SH-SY5Y (cell line): Measurements from ENCODE around the gene GALNT13.
A peak's percentile ranks its signal among the peaks of the same experiment; 100 is the strongest.

Source experiments
- GATA2 ChIP-seq: IDR thresholded peaks from 2 replicates; pipeline ENCODE4 v1.6.1; 2011; ENCODE audit warnings: mild to moderate bottlenecking, low read depth, low read length
- GATA3 ChIP-seq: IDR thresholded peaks from 2 replicates; pipeline ENCODE4 v1.6.1; 2011; ENCODE audit warnings: low read depth, mild to moderate bottlenecking, low read length, moderate library complexity

GALNT13 gene

GRCh38 chr2:154256136-154256535, 384.4 kb downstream of the GALNT13 start:
- TF ChIP-seq GATA2 (no peak), GATA3 (no peak)

GRCh38 chr2:154259030-154259429, 387.3 kb downstream of the GALNT13 start:
- no peak for TF ChIP-seq GATA3
- no peak for TF ChIP-seq GATA2

DNA sequence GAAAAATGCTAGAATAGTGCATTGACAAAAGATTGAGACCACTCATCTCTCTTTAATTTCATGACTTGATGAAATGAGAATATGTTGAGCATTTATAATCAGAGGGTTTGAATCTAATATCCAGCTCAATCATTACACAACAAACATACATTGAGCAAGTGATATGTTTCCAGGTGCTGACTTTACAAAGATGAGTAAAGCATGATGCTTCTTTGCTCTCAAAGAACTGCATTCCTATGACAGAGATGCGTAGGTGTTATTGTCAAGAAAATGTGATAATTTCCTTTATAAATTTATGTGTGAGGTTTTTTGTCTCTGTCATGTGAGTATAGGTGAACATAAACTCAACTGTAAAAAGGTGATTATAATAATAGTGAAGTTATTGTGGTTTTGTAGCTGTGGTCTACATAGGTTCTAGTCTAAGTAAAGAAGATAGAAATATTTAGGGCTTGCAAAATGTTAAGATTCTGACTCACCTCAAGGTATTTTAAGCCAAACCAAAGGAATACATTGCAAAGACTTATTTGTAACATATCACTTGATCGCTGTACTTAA, 389.8 kb downstream of the GALNT13 start:
- no peak for TF ChIP-seq GATA3
- TF ChIP-seq GATA2 = no peak

DNA sequence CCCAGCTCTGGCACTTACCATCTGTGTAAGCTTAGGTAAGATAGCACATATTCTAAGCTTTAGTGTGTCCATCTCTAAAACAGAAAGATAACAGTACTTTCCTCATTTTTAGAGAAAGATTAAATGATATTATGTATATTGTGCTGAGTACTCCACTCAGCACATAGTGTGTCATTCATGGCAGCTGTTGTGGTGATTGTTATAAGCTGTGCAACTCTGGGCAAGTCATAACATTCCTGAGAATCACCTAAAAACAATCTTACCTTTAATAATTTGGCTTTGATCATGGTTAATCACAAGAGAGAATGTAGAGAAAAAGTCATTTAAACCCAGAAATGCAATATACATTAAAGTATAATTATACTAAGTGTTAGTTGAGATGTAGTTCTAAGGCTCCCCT, 391.5 kb downstream of the GALNT13 start:
- TF ChIP-seq GATA3 (no peak), GATA2 (no peak)

DNA sequence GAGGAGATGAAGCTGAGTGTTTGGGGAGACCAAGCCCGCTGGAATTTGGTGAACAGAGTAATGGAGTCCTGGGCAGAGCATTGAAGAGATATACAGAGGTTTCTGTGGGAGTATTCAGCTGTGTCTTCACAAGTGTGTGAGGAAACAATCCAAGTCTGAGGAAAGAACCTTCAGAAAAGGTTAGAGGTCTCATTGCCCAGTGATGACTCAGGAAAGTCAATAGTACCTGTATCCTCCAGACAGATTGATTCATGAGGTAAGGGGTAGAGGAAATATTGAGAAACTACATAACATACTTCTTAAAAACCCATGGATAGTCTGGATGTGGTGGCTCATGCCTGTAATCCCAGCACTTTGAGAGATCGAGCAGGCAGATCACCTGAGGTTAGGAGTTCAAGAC, 392.3 kb downstream of the GALNT13 start:
- no peak for TF ChIP-seq GATA2
- TF ChIP-seq GATA3 = no peak

GRCh38 chr2:154267983-154268382, 396.3 kb downstream of the GALNT13 start:
- TF ChIP-seq GATA3 (no peak), GATA2 (no peak)

- TF ChIP-seq GATA2 = peak; percentile 56
- no peak for TF ChIP-seq GATA3
Measured at GRCh38 chr2:154280543-154280942, 408.8 kb downstream of the GALNT13 start.

DNA sequence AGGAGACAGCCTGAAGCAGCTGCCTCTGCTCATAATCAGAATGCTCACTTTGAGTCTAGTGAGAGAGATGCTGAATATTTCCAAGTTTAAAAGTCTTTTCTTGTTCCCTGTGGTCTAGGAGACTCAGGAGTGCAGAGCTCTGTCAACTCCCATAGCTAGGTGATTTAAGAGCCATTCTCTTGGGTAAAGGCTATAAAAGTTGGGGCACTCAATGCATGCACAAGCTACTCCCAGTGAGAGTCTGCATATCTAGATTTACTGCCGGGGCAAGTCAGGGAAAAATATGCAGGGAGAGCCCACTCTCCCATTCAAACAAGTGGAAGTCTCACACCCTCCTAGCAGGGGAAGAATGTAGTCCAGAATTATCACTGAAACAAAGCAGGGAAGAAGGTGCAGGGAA, 418.1 kb downstream of the GALNT13 start:
- no peak for TF ChIP-seq GATA3
- TF ChIP-seq GATA2 = no peak

- TF ChIP-seq GATA3 (no peak), GATA2 (no peak)
Measured at GRCh38 chr2:154291511-154291910, 419.8 kb downstream of the GALNT13 start.

DNA sequence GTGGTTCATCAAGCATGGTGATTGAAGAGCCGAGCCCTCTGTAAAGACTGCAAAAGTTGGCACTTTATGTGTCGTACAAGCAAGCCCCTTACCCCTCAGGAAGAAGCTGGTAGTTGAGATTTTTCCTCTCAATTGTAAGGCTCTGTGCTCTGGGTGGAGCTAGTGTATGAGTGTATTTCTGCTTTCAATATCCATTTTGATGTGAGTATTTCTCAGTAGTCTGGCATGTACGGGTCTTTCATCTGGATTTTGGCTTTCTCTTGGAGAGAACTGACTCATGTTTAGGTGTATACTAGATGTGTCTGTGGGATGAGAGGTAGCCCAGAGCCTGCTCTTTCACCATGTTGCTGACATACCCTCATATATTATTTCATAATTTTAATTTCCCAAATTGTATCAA, 420.2 kb downstream of the GALNT13 start:
- TF ChIP-seq GATA3 (no peak), GATA2 (no peak)

DNA sequence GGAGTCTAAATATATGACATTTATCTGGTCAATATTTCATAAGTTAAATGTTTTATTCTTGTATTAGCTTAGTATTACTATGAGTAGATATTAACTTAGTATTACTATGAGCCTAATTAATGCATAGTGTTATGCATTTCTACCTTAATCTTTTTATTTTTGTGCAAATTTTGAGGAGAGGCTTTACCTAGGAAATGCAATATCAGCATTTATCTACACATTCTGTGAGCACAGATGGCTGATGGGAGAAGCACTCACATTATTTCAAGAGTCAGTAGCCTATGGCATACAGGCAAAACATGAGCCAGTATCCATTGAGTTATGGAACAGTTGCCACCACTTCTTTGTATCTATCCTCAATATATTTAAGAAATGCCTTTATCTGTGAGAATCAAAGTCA, 422.1 kb downstream of the GALNT13 start:
- TF ChIP-seq GATA3 (no peak), GATA2 (no peak)

GRCh38 chr2:154306266-154306970, 434.7 kb downstream of the GALNT13 start:
- TF ChIP-seq GATA3 (peak; percentile 66), GATA2 (peak; percentile 80)

DNA sequence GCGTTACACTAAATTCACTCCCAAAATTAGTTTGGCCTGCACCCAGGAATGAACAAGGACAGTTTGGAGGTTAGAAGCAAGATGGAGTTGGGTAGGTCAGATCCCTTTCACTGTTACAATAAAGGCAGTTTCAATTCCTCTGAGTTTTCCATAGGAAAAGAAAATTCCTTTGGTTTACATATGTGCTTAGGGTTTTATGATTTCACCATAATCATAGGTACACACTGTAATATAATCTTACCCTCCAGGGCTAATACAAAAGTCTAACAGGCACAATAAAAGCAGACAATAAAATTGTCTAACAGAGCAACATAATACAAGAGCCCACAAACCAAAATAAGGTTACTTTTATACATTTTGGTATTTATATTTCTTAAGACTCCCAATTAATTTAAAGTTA, 435.3 kb downstream of the GALNT13 start:
- no peak for TF ChIP-seq GATA2
- no peak for TF ChIP-seq GATA3

- 0 out of 2 replicates have a peak, but pooled peaks have one; percentile 12 for TF ChIP-seq GATA3
- no peak for TF ChIP-seq GATA2
Measured at GRCh38 chr2:154324601-154325000, 452.9 kb downstream of the GALNT13 start.

GRCh38 chr2:154329510-154329909, 457.8 kb downstream of the GALNT13 start:
- TF ChIP-seq GATA3 = no peak
- no peak for TF ChIP-seq GATA2
